Neural crest cell (in vitro differentiated cells): ENCODE data around the gene WASF3. TPM values are rescaled to one million over a fixed set of nuclear protein-coding genes. Genes with fewer than 3 reads are reported as not detected.

Experiments used
- DNase-seq: peaks from one replicate; pipeline ENCODE4 v3.0.0; 2021; ENCODE audit warnings: low read depth, mixed read lengths, low spot score
- H3K27ac Mint-ChIP-seq: one replicate; pipeline ENCODE4 v1.8.0; 2021; ENCODE audit warnings: mild to moderate bottlenecking, mixed read lengths; ENCODE audit not compliant: unreplicated experiment
- H3K27me3 Mint-ChIP-seq: 2 replicates; pipeline ENCODE4 v1.8.0; 2021; ENCODE audit warnings: low read depth, mild to moderate bottlenecking, mixed read lengths
- H3K36me3 Mint-ChIP-seq: 2 replicates; pipeline ENCODE4 v1.8.0; 2021; ENCODE audit warnings: low read depth, mild to moderate bottlenecking, mixed read lengths
- H3K4me1 Mint-ChIP-seq: 2 replicates; pipeline ENCODE4 v1.8.0; 2021; ENCODE audit warnings: mixed read lengths
- H3K4me3 Mint-ChIP-seq: one replicate; pipeline ENCODE4 v1.8.0; 2021; ENCODE audit warnings: mild to moderate bottlenecking, mixed read lengths
- H3K9me3 Mint-ChIP-seq: 2 replicates; pipeline ENCODE4 v1.8.0; 2021; ENCODE audit warnings: mixed read lengths
- CTCF ChIP-seq: fragments of 200-600 bp; sonication (generic); conservative IDR thresholded peaks from 2 replicates; pipeline ENCODE4 v1.5.0; 2021; ENCODE audit warnings: antibody characterized with exemption, mild to moderate bottlenecking
- total RNA-seq: library from RNA; stranded (reverse); gene quantifications from 2 replicates; pipeline ENCODE4 v1.2.1, GENCODE V29; 2021

The WASF3 gene
- total RNA-seq, 1 donor from 2014 or later, result 79.7 TPM

- H3K36me3 Mint-ChIP-seq, result peaks cover 16% of the 10 kb centered on the region
Measured at GRCh38 chr13:26664876-26665275, 107.4 kb downstream of the WASF3 start.

DNA sequence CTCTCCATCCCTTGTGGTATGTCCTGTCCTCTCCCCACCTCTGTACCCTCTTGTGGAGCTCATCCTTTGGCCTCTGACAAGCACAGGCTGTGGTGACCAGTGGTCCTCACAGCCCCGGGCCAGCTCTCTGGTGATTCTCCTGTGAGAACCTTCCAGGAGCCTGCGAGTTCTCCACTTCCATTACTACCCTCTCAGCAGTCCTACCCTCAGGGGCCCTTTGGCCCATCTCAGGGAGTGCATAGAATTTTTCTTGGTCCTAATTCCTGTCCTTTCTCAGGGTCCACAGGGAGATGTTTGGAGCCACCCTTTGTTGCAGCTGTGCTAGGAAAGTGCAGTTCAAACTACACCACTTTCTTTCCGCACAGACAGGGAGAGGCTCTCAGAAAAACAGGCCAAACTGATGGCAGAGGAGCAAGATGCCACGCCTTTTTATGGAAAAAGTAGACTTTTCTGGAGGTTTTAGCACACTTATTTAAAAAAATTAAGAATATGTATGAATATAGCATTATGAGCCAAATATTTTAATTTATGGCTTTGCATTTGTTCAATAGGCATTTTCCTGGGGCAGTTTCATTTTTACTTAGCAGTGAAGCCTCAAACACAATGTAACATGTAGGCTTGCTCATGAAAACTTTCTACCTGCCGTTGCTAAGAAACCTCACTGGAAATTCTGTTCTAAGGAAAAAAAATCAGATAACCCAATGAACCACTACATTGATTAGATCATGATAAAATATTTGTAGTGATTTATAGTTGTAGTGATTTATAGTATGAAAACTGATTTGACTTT, 111.1 kb downstream of the WASF3 start:
- no peak for TF ChIP-seq CTCF
- Mint-ChIP-seq H3K27me3 (no peaks in the 10 kb centered on the region), H3K4me1 (no peaks in the 10 kb centered on the region), H3K9me3 (no peaks in the 10 kb centered on the region), H3K4me3 (no peak overlapping the region), H3K36me3 (peaks cover 20% of the 10 kb centered on the region), H3K27ac (no peak overlapping the region)
- no peak for DNase-seq

More at GRCh38 chr13:26664876-26665275, 107.4 kb downstream of the WASF3 start:
- Mint-ChIP-seq H3K4me3 (no peak overlapping the region), H3K9me3 (peaks cover 3% of the 10 kb centered on the region), H3K4me1 (no peaks in the 10 kb centered on the region), H3K27ac (no peak overlapping the region), H3K27me3 (no peaks in the 10 kb centered on the region)
- TF ChIP-seq CTCF, result no peak
- no peak for DNase-seq

DNA sequence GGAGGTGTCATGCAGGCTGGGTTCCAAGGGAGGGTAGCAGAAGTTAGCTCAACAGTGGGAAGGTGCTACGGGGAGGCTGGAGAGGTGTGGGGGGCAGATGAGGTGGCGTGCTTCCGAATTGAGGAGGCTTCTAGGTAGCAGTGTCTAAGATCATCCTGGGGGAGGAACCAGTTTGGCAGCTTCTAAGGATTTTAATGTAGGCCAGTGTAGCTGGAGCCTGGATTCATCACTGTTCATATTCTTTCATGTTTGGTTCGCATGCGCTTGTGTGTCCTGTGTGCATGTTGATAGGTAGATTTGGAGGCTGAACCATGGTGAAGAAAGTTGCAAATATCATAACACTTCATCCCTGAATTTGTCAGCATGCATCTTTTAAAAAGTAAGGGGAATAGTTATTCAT, 116.4 kb downstream of the WASF3 start:
- DNase-seq, result no peak
- H3K4me3 Mint-ChIP-seq, result no peak overlapping the region
- TF ChIP-seq CTCF, result no peak
- no peaks in the 10 kb centered on the region for H3K27me3 Mint-ChIP-seq
- peaks cover 4% of the 10 kb centered on the region for H3K4me1 Mint-ChIP-seq
- no peaks in the 10 kb centered on the region for H3K9me3 Mint-ChIP-seq
- H3K36me3 Mint-ChIP-seq, result peaks cover 21% of the 10 kb centered on the region
- peak overlapping the region; percentile 73 for H3K27ac Mint-ChIP-seq

GRCh38 chr13:26677156-26677555, 119.7 kb downstream of the WASF3 start:
- H3K4me3 Mint-ChIP-seq, result no peak overlapping the region
- no peaks in the 10 kb centered on the region for H3K9me3 Mint-ChIP-seq
- no peak for TF ChIP-seq CTCF
- no peaks in the 10 kb centered on the region for H3K27me3 Mint-ChIP-seq
- H3K4me1 Mint-ChIP-seq, result peaks cover 22% of the 10 kb centered on the region
- H3K27ac Mint-ChIP-seq, result no peak overlapping the region
- peaks cover 23% of the 10 kb centered on the region for H3K36me3 Mint-ChIP-seq
- no peak for DNase-seq

DNA sequence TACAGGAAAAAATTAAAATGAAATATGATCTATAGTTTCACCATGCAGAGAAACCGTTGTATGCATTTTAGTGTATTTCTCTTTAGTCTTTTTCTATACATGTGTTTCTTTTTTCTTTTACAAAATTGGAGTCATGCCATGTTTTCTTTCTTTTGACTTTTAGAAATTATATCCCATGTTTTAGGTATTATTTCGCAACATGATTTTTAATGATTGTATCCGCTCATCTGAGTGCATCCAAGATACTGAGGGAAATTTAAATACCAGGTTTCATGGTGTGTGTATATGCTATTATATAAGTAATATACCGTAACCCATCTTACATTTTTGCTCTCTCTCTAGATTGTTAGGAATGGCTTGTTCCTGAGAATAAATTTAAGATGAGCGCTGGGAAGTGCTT, 120.8 kb downstream of the WASF3 start:
- H3K27ac Mint-ChIP-seq, result no peak overlapping the region
- peaks cover 22% of the 10 kb centered on the region for H3K4me1 Mint-ChIP-seq
- no peak for TF ChIP-seq CTCF
- H3K9me3 Mint-ChIP-seq, result no peaks in the 10 kb centered on the region
- no peak for DNase-seq
- no peak overlapping the region for H3K4me3 Mint-ChIP-seq
- peaks cover 26% of the 10 kb centered on the region for H3K36me3 Mint-ChIP-seq
- no peaks in the 10 kb centered on the region for H3K27me3 Mint-ChIP-seq
